HT-29 (cell line): ENCODE measurements around the gene AMOTL1. TPM values are rescaled to one million over a fixed set of nuclear protein-coding genes. Genes with fewer than 3 reads are reported as not detected.
"Not testable (repeated sequence)": the region's sequence is repeated elsewhere in the genome, so short reads cannot be mapped to it uniquely, and the experiment has no call there.

Experiments used
- DNase-seq: peaks from one replicate; pipeline ENCODE4 v3.0.0-alpha.2; 2015; ENCODE audit warnings: low spot score
- total RNA-seq: library from RNA; depleted of rRNA; stranded (reverse); fragments of >200 nt; shearing (Covaris generic); gene quantifications from 2 replicates; pipeline ENCODE4 v1.2.3, GENCODE V29; 2014

The AMOTL1 gene
- total RNA-seq, 1 experiment from 2014 or later, result not detected

GRCh38 chr11:94877443-94878200 is 109.5 kb downstream of the AMOTL1 start:
- DNase-seq, result no peak

GRCh38 chr11:94879006-94879405 is 110.8 kb downstream of the AMOTL1 start:
- DNase-seq, result no peak

GRCh38 chr11:94880216-94880615 is 112.1 kb downstream of the AMOTL1 start:
- peak; percentile 17 for DNase-seq

GRCh38 chr11:94882931-94883330 is 114.8 kb downstream of the AMOTL1 start:
- no peak for DNase-seq

GRCh38 chr11:94883878-94884277 is 115.7 kb downstream of the AMOTL1 start:
- DNase-seq, result no peak

- DNase-seq, result no peak
Measured at GRCh38 chr11:94884376-94884775, 116.2 kb downstream of the AMOTL1 start.

- no peak for DNase-seq
Measured at GRCh38 chr11:94885133-94885532, 117.0 kb downstream of the AMOTL1 start.

- no peak for DNase-seq
Measured at GRCh38 chr11:94885581-94885980, 117.4 kb downstream of the AMOTL1 start.

GRCh38 chr11:94888204-94888603 is 120.0 kb downstream of the AMOTL1 start:
- DNase-seq, result no peak

- no peak for DNase-seq
Measured at GRCh38 chr11:94895451-94895850, 127.3 kb downstream of the AMOTL1 start.

- DNase-seq, result no peak
Measured at GRCh38 chr11:94895971-94896370, 127.8 kb downstream of the AMOTL1 start.

- peak; percentile 80 for DNase-seq
Measured at GRCh38 chr11:94897330-94897768, 129.2 kb downstream of the AMOTL1 start.

- no peak for DNase-seq
Measured at GRCh38 chr11:94907226-94907625, 139.1 kb downstream of the AMOTL1 start.

- DNase-seq, result no peak
Measured at GRCh38 chr11:94909371-94909820, 141.2 kb downstream of the AMOTL1 start.

- DNase-seq, result no peak
Measured at GRCh38 chr11:94910270-94910669, 142.1 kb downstream of the AMOTL1 start.

- DNase-seq, result no peak
Measured at GRCh38 chr11:94910779-94911178, 142.6 kb downstream of the AMOTL1 start.

GRCh38 chr11:94912806-94913205 is 144.7 kb downstream of the AMOTL1 start:
- no peak for DNase-seq

- not testable (repeated sequence) for DNase-seq
Measured at GRCh38 chr11:94913718-94914394, 145.7 kb downstream of the AMOTL1 start.

- DNase-seq, result no peak
Measured at GRCh38 chr11:94920311-94920710, 152.2 kb downstream of the AMOTL1 start.

GRCh38 chr11:94922321-94923003 is 154.3 kb downstream of the AMOTL1 start:
- no peak for DNase-seq

GRCh38 chr11:94923004-94923334 is 154.8 kb downstream of the AMOTL1 start:
- no peak for DNase-seq

GRCh38 chr11:94924171-94924572 is 156.0 kb downstream of the AMOTL1 start:
- DNase-seq, result no peak

GRCh38 chr11:94924612-94925011 is 156.5 kb downstream of the AMOTL1 start:
- DNase-seq, result no peak
